Lower lobe of right lung (tissue), 2 donors: ENCODE results near the gene FCMR. TPM values are rescaled to one million over a fixed set of nuclear protein-coding genes. Genes with fewer than 3 reads are reported as not detected.

Source experiments
- ATAC-seq, 2 donors: fragments of 200-7000 bp; cut with Tn5 transposase; one replicate each; pipeline ENCODE4 v1.9.1; 2020 to 2022; ENCODE audit warnings: mild to moderate bottlenecking in 2 of 2, moderate library complexity in 2 of 2
- DNase-seq: peaks from one replicate; pipeline ENCODE4 v3.0.0-alpha.2; 2020
- H3K27ac ChIP-seq: fragments of 200-600 bp; one replicate; pipeline ENCODE4 v1.8.0; 2022
- H3K27me3 ChIP-seq: fragments of 200-600 bp; one replicate; pipeline ENCODE4 v1.8.0; 2022; ENCODE audit warnings: low read depth
- H3K36me3 ChIP-seq: fragments of 200-600 bp; one replicate; pipeline ENCODE4 v1.8.0; 2022; ENCODE audit warnings: mild to moderate bottlenecking
- H3K4me1 ChIP-seq: fragments of 200-600 bp; one replicate; pipeline ENCODE4 v1.8.0; 2022
- H3K4me3 ChIP-seq: fragments of 200-600 bp; one replicate; pipeline ENCODE4 v1.8.0; 2022; ENCODE audit warnings: mild to moderate bottlenecking
- H3K9me3 ChIP-seq: fragments of 200-600 bp; one replicate; pipeline ENCODE4 v1.8.0; 2022
- CTCF ChIP-seq: fragments of 200-600 bp; IDR thresholded peaks from one replicate; pipeline ENCODE4 v1.8.0; 2022; ENCODE audit warnings: antibody characterized with exemption, mild to moderate bottlenecking
- intact Hi-C: fragments of 100-400 bp; cut with DNase I; formaldehyde crosslinking; loops from one replicate; pipeline ENCODE4 v1.11.0; 2022
- total RNA-seq: library from RNA; stranded (reverse); fragmentation: NEBNext Ultra II Directional; extraction: Animal tissue kit (Norgen Biotek cat#: 25700); gene quantifications from one replicate; pipeline ENCODE4 v1.2.1, GENCODE V29; 2021
- donor health status: DM: no; HTN: yes; CAD: no; lungs with severe emphysema.

The FCMR gene
- total RNA-seq, 1 donor from 2014 or later, result 6.8 TPM

DNA sequence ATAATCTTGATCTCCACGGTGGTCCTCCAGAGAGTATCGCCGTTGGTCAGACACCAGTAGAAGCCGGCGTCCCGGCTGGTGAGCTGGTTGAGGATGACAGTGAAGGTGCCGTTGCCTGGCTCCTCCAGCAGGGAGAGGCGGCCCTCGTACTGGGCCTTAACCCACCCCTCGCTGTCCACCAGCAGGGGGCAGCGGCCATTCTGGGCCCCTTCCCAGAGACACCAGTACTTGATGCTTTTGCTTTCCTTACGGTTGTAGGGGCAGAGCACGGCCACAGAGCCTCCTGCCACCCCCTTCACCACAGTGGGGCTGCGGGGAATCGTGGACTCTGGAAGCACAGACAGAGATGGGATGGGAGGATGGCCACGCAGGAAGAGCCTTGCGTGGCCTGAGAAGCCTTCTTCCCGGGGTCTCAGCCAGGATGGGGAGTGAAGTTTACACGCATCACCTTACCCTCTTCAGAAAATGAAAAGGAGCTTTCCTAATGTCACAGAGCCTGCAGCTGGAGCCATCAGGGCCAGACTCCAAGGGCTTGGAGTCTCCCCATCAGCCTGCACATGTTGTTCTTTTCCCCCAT is 13.8 kb upstream of the FCMR start:
- no peaks in the 10 kb centered on the region for H3K9me3 ChIP-seq
- H3K4me3 ChIP-seq, result no peak overlapping the region
- H3K27me3 ChIP-seq, result no peaks in the 10 kb centered on the region
- peak; percentile 59 to 72 for ATAC-seq
- peaks cover 45% of the 10 kb centered on the region for H3K36me3 ChIP-seq
- DNase-seq, result peak; percentile 70
- no peaks in the 10 kb centered on the region for H3K4me1 ChIP-seq
- intact Hi-C loops, result no loop called here
- peak; percentile 54 for TF ChIP-seq CTCF
- H3K27ac ChIP-seq, result no peak overlapping the region

DNA sequence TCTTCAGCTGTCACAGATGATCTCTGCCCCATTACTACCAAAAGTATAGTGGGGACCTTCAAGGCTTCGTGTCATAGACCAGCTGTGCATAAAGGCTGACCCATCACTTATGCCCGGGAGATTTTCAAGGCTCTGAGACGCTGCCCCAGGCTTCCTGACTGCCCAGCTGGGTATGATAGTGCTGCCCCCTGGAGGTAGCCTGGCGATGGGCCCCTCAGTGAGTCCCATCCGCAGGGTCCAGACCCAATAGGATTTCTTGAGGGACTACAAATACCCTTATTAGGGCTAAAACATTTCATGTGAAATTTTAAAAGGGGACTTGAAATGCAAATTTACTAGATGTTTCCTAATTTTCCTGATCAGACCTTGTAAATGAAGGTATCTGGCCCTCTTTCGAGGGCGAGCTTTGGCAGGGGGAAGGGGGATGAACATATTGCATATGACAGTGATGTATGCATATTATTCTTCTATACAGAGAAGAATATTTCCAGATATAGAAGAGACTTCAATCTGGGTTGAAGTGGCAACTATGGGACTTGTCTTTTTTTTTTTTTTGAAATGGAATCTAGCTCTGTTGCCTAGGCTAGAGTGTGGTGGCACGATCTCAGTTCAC is 11.7 kb upstream of the FCMR start:
- no peaks in the 10 kb centered on the region for H3K4me1 ChIP-seq
- H3K27me3 ChIP-seq, result no peaks in the 10 kb centered on the region
- peaks cover 34% of the 10 kb centered on the region for H3K36me3 ChIP-seq
- H3K9me3 ChIP-seq, result no peaks in the 10 kb centered on the region
- intact Hi-C loops, result no loop called here
- TF ChIP-seq CTCF, result peak; percentile 70
- no peak overlapping the region for H3K4me3 ChIP-seq
- H3K27ac ChIP-seq, result no peak overlapping the region
- DNase-seq (peak; percentile 67), ATAC-seq (peak; percentile 58)

DNA sequence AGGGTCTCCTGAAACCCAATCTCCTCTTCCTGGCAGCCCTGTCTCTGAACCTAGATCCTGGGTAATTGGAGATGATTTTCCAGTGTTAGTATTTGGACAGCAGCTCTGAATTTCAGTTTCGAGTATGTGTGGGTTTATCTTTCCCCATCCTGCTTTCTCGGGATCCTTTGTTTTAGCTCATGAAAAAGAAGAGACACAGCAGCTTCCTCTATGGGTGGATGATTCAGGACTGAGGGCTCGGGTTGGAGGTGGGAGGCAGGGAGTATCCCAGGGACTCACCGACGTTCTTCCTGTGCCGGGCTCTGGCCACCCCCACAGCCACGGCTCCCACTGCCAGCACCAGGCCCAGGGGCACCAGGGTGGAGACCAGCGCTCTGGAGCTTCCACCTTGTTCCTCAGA is 10.4 kb upstream of the FCMR start:
- no peak for ATAC-seq
- intact Hi-C loops, result no loop called here
- TF ChIP-seq CTCF, result no peak
- no peaks in the 10 kb centered on the region for H3K9me3 ChIP-seq
- H3K27me3 ChIP-seq, result no peaks in the 10 kb centered on the region
- DNase-seq, result no peak
- peaks cover 28% of the 10 kb centered on the region for H3K36me3 ChIP-seq
- H3K4me1 ChIP-seq, result no peaks in the 10 kb centered on the region
- H3K4me3 ChIP-seq, result no peak overlapping the region
- no peak overlapping the region for H3K27ac ChIP-seq

DNA sequence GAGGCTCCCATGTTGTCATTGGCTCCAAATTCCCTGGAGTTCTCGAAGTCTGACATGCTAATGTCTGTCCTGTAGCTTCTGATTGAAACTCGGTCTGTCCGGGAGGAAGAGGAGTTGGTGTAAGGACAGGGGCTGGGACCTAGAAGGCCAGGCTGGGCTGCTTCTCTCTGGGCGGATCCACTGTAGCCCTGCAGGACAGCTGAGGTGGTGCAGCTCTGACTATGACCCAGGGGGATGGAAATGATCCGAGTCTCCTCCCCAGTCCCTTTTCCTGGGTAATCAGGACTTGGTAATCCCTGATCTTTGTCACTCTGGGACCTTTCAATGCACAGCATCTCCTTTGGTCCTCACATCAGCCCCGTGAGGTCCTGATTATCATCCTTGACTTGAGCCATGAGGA is 10.0 kb upstream of the FCMR start:
- no peak for TF ChIP-seq CTCF

DNA sequence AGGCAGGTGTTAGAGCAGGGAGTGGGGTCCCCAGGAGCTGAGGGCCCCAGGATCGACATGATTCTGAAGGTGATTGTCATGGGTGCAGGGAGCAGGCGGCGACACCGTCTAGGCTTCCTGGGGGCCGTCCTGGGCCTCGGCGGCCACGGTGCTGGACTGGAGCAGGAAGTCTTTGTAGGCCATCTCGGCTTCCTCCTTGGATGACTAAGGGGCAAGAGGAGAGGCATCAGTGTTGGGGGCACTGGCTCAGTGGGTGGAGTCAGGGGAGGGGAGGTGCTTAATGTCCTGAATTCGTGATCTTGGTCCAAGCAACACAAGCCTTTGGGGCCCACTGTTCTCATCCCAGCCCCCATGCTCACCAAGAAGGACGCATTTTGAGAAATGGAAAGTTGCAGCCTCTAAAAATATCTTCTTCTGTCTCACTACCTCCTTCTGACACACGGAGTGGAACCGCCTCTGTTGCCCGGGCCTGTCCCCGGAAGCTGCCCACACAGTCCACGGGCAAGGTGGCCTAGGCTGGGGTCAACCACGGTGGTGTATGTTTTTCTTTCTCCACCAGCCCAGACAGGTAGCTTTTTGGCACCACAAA is 8.6 kb upstream of the FCMR start:
- peaks cover 4% of the 10 kb centered on the region for H3K4me1 ChIP-seq
- intact Hi-C loops, result no loop called here
- H3K9me3 ChIP-seq, result no peaks in the 10 kb centered on the region
- H3K36me3 ChIP-seq, result peaks cover 18% of the 10 kb centered on the region
- peak; percentile 21 to 31 for ATAC-seq
- peak; percentile 52 for DNase-seq
- no peak overlapping the region for H3K27ac ChIP-seq
- no peak overlapping the region for H3K4me3 ChIP-seq
- no peaks in the 10 kb centered on the region for H3K27me3 ChIP-seq
- no peak for TF ChIP-seq CTCF

More for the DNA sequence above, 10.0 kb upstream of the FCMR start:
- H3K27me3 ChIP-seq, result no peaks in the 10 kb centered on the region
- peaks cover 26% of the 10 kb centered on the region for H3K36me3 ChIP-seq
- no peak overlapping the region for H3K27ac ChIP-seq
- intact Hi-C loops, result no loop called here
- no peak for ATAC-seq
- H3K4me3 ChIP-seq, result no peak overlapping the region
- DNase-seq, result no peak
- no peaks in the 10 kb centered on the region for H3K9me3 ChIP-seq
- H3K4me1 ChIP-seq, result no peaks in the 10 kb centered on the region
